ENCODE data around the gene MARK4.
"Not testable (repeated sequence)": the region's sequence is repeated elsewhere in the genome, so short reads cannot be mapped to it uniquely, and the experiment has no call there.

MARK4 gene

GRCh38 chr19:45306518-45307027 lies 55.5 kb downstream of the MARK4 start:
- peak; percentile 90 for DNase-seq

- no peak for DNase-seq
Measured at GRCh38 chr19:45307361-45307760, 56.3 kb downstream of the MARK4 start.

- not testable (repeated sequence) for DNase-seq
Measured at GRCh38 chr19:45309322-45309721, 58.3 kb downstream of the MARK4 start.

GRCh38 chr19:45311621-45312020 lies 60.5 kb downstream of the MARK4 start:
- DNase-seq, result no peak

GRCh38 chr19:45312285-45312684 lies 61.2 kb downstream of the MARK4 start:
- DNase-seq, result not testable (repeated sequence)

- no peak for DNase-seq
Measured at GRCh38 chr19:45314708-45315245, 63.7 kb downstream of the MARK4 start.

- DNase-seq, result no peak
Measured at GRCh38 chr19:45315304-45315703, 64.2 kb downstream of the MARK4 start.

GRCh38 chr19:45320997-45321775 lies 70.1 kb downstream of the MARK4 start:
- no peak for DNase-seq

- DNase-seq, result no peak
Measured at GRCh38 chr19:45321848-45322247, 70.8 kb downstream of the MARK4 start.

- DNase-seq, result peak; percentile 79
Measured at GRCh38 chr19:45322311-45322710, 71.2 kb downstream of the MARK4 start.

- peak; percentile 46 for DNase-seq
Measured at GRCh38 chr19:45322744-45323281, 71.7 kb downstream of the MARK4 start, which contains the start of gene CKM. Gene CKM, minus strand, starts transcription at chr19:45322875. Its CDS starts 3,162 bp downstream, at chr19:45319713.

- no peak for DNase-seq
Measured at GRCh38 chr19:45323671-45324081, 72.6 kb downstream of the MARK4 start.

- DNase-seq, result peak; percentile 45
Measured at GRCh38 chr19:45324349-45324907, 73.4 kb downstream of the MARK4 start.

- DNase-seq, result no peak
Measured at GRCh38 chr19:45327404-45328143, 76.5 kb downstream of the MARK4 start.

- DNase-seq, result no peak
Measured at GRCh38 chr19:45331411-45331810, 80.3 kb downstream of the MARK4 start.

- no peak for DNase-seq
Measured at GRCh38 chr19:45333609-45334303, 82.7 kb downstream of the MARK4 start.

GRCh38 chr19:45334881-45335280 lies 83.8 kb downstream of the MARK4 start:
- not testable (repeated sequence) for DNase-seq

GRCh38 chr19:45336696-45337251 lies 85.7 kb downstream of the MARK4 start:
- DNase-seq, result no peak

- DNase-seq, result no peak
Measured at GRCh38 chr19:45339629-45340028, 88.6 kb downstream of the MARK4 start.

- DNase-seq, result peak; percentile 55
Measured at GRCh38 chr19:45340232-45340898, 89.3 kb downstream of the MARK4 start, which contains the start of gene KLC3. Gene KLC3, plus strand, starts transcription at chr19:45340750. Its CDS starts 4,792 bp downstream, at chr19:45345542.

GRCh38 chr19:45340899-45341453 lies 89.9 kb downstream of the MARK4 start:
- no peak for DNase-seq

Measured in NCI-H2171 treated with DMSO at 0.1 percent for 48 hours (cell line).